Endodermal cell (in vitro differentiated cells): ENCODE results near the gene HES4. TPM values are rescaled to one million over a fixed set of nuclear protein-coding genes. Genes with fewer than 3 reads are reported as not detected.

ENCODE experiments used
- DNase-seq: peaks from one replicate; pipeline ENCODE4 v3.0.0-alpha.2; 2017
- H3K27ac ChIP-seq: 2 replicates; pipeline ENCODE4 v1.5.1; 2013; ENCODE audit warnings: mild to moderate bottlenecking, low read depth, low read length, moderate library complexity
- H3K27me3 ChIP-seq: 2 replicates; pipeline ENCODE4 v1.6.1; 2013; ENCODE audit warnings: mild to moderate bottlenecking, low read length, moderate library complexity; ENCODE audit not compliant: insufficient read depth, control insufficient read depth, poor library complexity, severe bottlenecking
- H3K36me3 ChIP-seq: 2 replicates; pipeline ENCODE4 v1.7.0; 2013; ENCODE audit warnings: mild to moderate bottlenecking, low read length, moderate library complexity; ENCODE audit not compliant: control insufficient read depth, insufficient read depth
- H3K4me1 ChIP-seq: one replicate; pipeline ENCODE4 v1.7.0; 2013; ENCODE audit warnings: low read length; ENCODE audit not compliant: control insufficient read depth, insufficient read depth
- H3K4me3 ChIP-seq: 2 replicates; pipeline ENCODE4 v1.5.1; 2013; ENCODE audit warnings: mild to moderate bottlenecking, low read length, moderate library complexity
- H3K9ac ChIP-seq: 2 replicates; pipeline ENCODE4 v1.6.1; 2013; ENCODE audit warnings: mild to moderate bottlenecking, low read length, moderate library complexity; ENCODE audit not compliant: poor library complexity, severe bottlenecking; ENCODE audit errors: extremely low read depth
- H3K9me3 ChIP-seq: 2 replicates; pipeline ENCODE4 v1.6.1; 2013; ENCODE audit warnings: mild to moderate bottlenecking, low read length, moderate library complexity; ENCODE audit not compliant: control insufficient read depth
- H3K27ac Mint-ChIP-seq: 2 replicates; pipeline ENCODE4 v1.8.0; 2020; ENCODE audit warnings: mixed read lengths
- H3K27me3 Mint-ChIP-seq: 2 replicates; pipeline ENCODE4 v1.8.0; 2021; ENCODE audit warnings: mild to moderate bottlenecking, mixed read lengths; ENCODE audit not compliant: insufficient read depth
- H3K36me3 Mint-ChIP-seq: 2 replicates; pipeline ENCODE4 v1.8.0; 2020; ENCODE audit warnings: low read depth, mixed read lengths
- H3K4me1 Mint-ChIP-seq: 2 replicates; pipeline ENCODE4 v1.8.0; 2020; ENCODE audit warnings: mixed read lengths
- H3K4me3 Mint-ChIP-seq: 2 replicates; pipeline ENCODE4 v1.8.0; 2020; ENCODE audit warnings: mild to moderate bottlenecking, moderate library complexity, mixed read lengths
- H3K9me3 Mint-ChIP-seq: 2 replicates; pipeline ENCODE4 v1.8.0; 2020; ENCODE audit warnings: mild to moderate bottlenecking, mixed read lengths
- whole genome bisulfite sequencing, 2 experiments: methylation state at CpG; one replicate each; pipeline versions ENCODE4 v1.1.5 to v1.1.7; 2013; ENCODE audit warnings: missing lambda C conversion rate in 2 of 2, mixed read lengths in 1 of 2; ENCODE audit not compliant: insufficient coverage in 1 of 2, insufficient read length in 1 of 2; 5-methylcytosine and 5-hydroxymethylcytosine counted together
- total RNA-seq, 2 donors: library from RNA; stranded (reverse); fragmentation: NEBNext Ultra II Directional in 1 of 2; extraction: Animal tissue kit (Norgen Biotek cat#: 25700) in 1 of 2; gene quantifications; 2 replicates in 1 of 2; 3 replicates in 1 of 2; pipeline ENCODE4 v1.2.1, GENCODE V29; 2021
- TF ChIP-seq, protein P1 (sequence below): fragments of 200-600 bp; sonication (generic); conservative IDR thresholded peaks from 2 replicates; pipeline ENCODE4 v1.5.0; 2021; ENCODE audit warnings: antibody characterized with exemption, mild to moderate bottlenecking

HES4 gene
- total RNA-seq, 2 donors from 2014 or later = 16.1 to 19.7 TPM

DNA sequence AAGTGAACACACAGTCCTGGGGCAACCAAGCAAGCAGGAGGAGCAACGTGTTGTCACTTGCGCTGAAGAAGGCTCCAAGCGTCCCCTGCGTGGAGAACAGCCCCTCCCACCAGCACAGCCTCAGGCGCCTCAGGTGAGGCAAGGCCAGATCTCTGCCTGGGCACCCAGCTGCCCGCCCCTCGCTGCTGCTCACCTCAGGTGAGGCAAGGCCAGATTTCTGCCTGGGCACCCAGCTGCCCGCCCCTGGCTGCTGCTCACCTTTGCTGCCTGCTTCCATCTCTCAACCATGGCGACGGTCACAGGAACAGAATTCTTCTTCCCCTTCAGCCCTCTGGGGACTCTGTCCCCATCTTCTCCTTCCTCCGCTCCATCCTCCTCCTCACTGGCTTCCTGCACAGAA is 43.3 kb downstream of the HES4 start:
- TF ChIP-seq, protein P1, sequence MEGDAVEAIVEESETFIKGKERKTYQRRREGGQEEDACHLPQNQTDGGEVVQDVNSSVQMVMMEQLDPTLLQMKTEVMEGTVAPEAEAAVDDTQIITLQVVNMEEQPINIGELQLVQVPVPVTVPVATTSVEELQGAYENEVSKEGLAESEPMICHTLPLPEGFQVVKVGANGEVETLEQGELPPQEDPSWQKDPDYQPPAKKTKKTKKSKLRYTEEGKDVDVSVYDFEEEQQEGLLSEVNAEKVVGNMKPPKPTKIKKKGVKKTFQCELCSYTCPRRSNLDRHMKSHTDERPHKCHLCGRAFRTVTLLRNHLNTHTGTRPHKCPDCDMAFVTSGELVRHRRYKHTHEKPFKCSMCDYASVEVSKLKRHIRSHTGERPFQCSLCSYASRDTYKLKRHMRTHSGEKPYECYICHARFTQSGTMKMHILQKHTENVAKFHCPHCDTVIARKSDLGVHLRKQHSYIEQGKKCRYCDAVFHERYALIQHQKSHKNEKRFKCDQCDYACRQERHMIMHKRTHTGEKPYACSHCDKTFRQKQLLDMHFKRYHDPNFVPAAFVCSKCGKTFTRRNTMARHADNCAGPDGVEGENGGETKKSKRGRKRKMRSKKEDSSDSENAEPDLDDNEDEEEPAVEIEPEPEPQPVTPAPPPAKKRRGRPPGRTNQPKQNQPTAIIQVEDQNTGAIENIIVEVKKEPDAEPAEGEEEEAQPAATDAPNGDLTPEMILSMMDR = no peak
- Histone ChIP-seq H3K4me1 (no peaks in the 10 kb centered on the region), H3K9ac (no peak overlapping the region), H3K27ac (no peak overlapping the region), H3K4me3 (no peak overlapping the region), H3K9me3 (no peaks in the 10 kb centered on the region), H3K36me3 (peaks cover 48% of the 10 kb centered on the region), H3K27me3 (peaks cover 12% of the 10 kb centered on the region)
- H3K27ac Mint-ChIP-seq = no peak overlapping the region
- peaks cover 8% of the 10 kb centered on the region for H3K4me1 Mint-ChIP-seq
- no peaks in the 10 kb centered on the region for H3K9me3 Mint-ChIP-seq
- H3K36me3 Mint-ChIP-seq = peaks cover 43% of the 10 kb centered on the region
- 91 to 94% methylated on average over 8 to 11 of the region's 11 CpGs for WGBS, 2 experiments
- peaks cover 11% of the 10 kb centered on the region for H3K27me3 Mint-ChIP-seq
- H3K4me3 Mint-ChIP-seq = no peak overlapping the region
- DNase-seq = no peak

DNA sequence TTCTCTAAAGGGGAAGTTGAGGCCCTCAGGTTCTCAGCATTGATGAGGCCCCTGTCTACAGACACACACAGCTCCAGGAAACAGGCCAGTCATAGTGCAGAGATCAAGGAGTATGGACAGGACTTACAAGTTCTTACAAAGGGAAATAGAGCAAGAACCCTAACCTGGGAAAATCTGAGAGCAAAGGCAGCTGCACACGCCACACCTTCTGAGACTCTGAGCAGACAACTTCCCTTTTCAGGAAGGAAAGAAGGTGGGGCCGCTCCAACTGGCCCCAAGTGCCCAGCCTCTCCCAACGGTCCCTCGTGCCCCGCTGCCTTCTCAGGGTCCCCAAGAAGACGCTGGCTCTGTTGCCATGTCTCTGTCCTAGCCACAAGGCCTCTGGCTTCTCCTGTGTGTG is 44.4 kb downstream of the HES4 start:
- Mint-ChIP-seq H3K4me1 (peaks cover 12% of the 10 kb centered on the region), H3K4me3 (no peak overlapping the region), H3K27ac (no peak overlapping the region), H3K27me3 (peaks cover 8% of the 10 kb centered on the region), H3K9me3 (no peaks in the 10 kb centered on the region), H3K36me3 (peaks cover 50% of the 10 kb centered on the region)
- TF ChIP-seq, protein P1 = no peak
- WGBS, 2 experiments = 93 to 100% methylated on average over 3 to 6 of the region's 6 CpGs
- H3K4me3 ChIP-seq = no peak overlapping the region
- H3K4me1 ChIP-seq = no peaks in the 10 kb centered on the region
- DNase-seq = no peak
- peaks cover 58% of the 10 kb centered on the region for H3K36me3 ChIP-seq
- no peak overlapping the region for H3K27ac ChIP-seq
- H3K9me3 ChIP-seq = no peaks in the 10 kb centered on the region
- H3K9ac ChIP-seq = no peak overlapping the region
- peaks cover 12% of the 10 kb centered on the region for H3K27me3 ChIP-seq

DNA sequence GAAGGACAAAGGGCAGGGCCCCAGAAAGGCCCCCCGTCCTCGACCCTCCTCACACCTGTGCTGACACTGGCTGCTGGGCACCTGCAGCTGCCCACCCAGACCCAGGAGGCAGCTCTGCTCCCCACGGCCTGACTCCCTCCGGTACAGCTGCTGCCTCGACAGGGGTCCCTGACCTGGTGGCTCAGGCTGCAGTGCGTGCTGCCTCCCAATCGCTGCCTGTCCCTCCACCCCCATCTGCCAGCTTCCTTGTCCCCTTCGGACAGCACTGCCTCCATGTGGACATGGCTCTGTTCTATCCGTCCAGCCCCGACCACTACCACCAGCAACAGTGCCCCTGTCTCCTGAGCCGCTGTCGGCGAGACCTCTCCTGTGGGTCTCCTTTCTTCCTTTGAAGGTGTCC is 45.0 kb downstream of the HES4 start:
- Histone ChIP-seq H3K4me3 (no peak overlapping the region), H3K4me1 (no peaks in the 10 kb centered on the region), H3K9ac (no peak overlapping the region), H3K36me3 (peaks cover 64% of the 10 kb centered on the region), H3K27me3 (peaks cover 7% of the 10 kb centered on the region), H3K9me3 (no peaks in the 10 kb centered on the region), H3K27ac (no peak overlapping the region)
- Mint-ChIP-seq H3K4me3 (no peak overlapping the region), H3K36me3 (peaks cover 55% of the 10 kb centered on the region), H3K9me3 (no peaks in the 10 kb centered on the region), H3K27ac (no peak overlapping the region), H3K4me1 (peaks cover 12% of the 10 kb centered on the region), H3K27me3 (peaks cover 4% of the 10 kb centered on the region)
- 90 to 94% methylated on average over 11 to 13 of the region's 13 CpGs for WGBS, 2 experiments
- DNase-seq = no peak
- TF ChIP-seq, protein P1 = no peak
